RWPE1 (cell line): ENCODE results near the gene REEP6.
A peak's percentile ranks its signal among the peaks of the same experiment; 100 is the strongest.

Source experiments
- CTCF ChIA-PET: fragments of 350-600 bp; sonication (Branson Sonifier 250); formaldehyde crosslinking; extraction: SDS; loops from one replicate; lab custom pipeline; 2021; lab: Yijun Ruan, JAX
- POLR2A ChIA-PET: fragments of 400-600 bp; formaldehyde crosslinking; extraction: SDS; loops from one replicate; lab custom pipeline; 2020; ENCODE audit warnings: antibody characterized with exemption; ENCODE audit not compliant: low non-redundant PET; lab: Yijun Ruan, JAX
- DNase-seq: peaks from one replicate; pipeline ENCODE4 v3.0.0; 2012; ENCODE audit warnings: low spot score
- H3K27ac ChIP-seq: fragments of 450-650 bp; 2 replicates; pipeline ENCODE4 v1.5.1; 2017
- CTCF ChIP-seq: fragments of 450-650 bp; conservative IDR thresholded peaks from 2 replicates; pipeline ENCODE4 v1.5.1; 2017; ENCODE audit warnings: low read depth, mild to moderate bottlenecking

Gene REEP6

DNA sequence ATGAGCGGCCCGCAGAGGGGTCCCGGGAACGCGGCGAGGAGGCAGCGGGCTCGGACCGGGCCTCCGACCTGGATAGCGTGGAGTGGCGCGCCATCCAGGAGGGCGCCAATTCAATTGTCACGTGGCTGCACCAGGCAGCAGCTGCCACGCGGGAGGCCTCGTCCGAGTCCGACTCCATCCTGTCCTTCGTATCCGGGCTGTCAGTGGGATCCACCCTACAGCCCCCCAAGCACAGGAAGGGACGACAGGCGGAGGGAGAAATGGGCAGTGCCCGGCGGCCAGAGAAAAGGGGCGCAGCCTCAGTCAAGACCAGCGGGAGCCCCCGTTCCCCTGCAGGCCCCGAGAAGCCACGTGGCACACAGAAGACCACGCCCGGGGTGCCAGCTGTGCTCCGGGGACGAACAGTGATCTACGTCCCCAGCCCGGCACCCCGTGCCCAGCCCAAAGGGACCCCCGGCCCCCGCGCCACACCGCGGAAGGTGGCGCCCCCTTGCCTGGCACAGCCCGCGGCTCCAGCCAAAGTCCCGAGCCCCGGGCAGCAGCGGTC lies 22.6 kb upstream of the REEP6 start:
- ChIA-PET POLR2A (no interaction called here), CTCF (interaction anchor here (0.6 to 2.3 kb wide), 5 partner anchors 10 to 136 kb away, joined by 3 to 11 read pairs (median 6); no protein-coding TSS in a partner anchor)
- H3K27ac ChIP-seq: peak overlapping the region; percentile 85
- DNase-seq: no peak
- no peak for TF ChIP-seq CTCF

DNA sequence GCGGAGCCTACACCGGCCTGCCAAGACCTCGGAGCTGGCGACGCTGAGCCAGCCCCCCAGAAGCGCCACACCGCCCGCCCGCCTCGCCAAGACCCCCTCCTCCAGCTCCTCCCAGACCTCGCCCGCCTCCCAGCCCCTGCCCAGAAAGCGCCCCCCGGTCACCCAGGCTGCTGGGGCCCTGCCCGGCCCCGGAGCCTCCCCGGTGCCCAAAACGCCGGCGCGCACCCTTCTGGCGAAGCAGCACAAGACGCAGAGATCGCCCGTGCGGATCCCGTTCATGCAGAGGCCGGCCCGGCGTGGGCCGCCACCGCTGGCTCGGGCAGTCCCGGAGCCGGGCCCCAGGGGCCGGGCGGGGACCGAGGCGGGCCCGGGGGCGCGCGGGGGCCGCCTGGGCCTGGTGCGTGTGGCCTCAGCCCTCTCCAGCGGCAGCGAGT lies 22.1 kb upstream of the REEP6 start:
- DNase-seq: no peak
- H3K27ac ChIP-seq: peak overlapping the region; percentile 85
- ChIA-PET POLR2A (no interaction called here), CTCF (interaction anchor here (0.6 to 1.1 kb wide), 4 partner anchors 9 to 135 kb away, joined by 3 to 6 read pairs (median 4); no protein-coding TSS in a partner anchor)
- peak; percentile 33 for TF ChIP-seq CTCF

DNA sequence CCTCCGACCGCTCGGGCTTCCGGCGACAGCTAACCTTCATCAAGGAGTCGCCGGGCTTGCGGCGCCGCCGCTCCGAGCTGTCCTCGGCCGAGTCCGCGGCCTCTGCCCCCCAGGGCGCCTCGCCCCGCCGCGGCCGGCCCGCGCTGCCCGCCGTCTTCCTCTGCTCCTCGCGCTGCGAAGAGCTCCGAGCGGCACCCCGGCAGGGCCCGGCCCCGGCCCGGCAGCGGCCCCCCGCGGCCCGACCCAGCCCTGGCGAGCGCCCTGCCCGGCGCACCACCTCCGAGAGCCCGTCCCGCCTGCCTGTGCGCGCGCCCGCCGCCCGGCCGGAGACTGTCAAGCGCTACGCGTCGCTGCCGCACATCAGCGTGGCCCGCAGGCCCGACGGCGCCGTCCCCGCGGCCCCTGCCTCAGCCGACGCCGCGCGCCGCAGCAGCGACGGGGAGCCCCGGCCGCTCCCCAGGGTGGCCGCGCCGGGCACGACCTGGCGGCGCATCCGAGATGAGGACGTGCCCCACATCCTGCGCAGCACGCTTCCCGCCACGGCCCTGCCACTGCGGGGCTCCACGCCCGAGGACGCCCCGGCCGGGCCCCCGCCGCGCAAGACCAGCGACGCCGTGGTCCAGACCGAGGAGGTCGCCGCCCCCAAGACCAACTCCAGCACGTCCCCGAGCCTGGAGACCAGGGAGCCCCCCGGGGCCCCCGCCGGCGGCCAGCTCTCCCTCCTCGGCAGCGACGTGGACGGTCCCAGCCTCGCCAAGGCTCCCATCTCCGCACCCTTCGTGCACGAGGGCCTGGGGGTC lies 21.5 kb upstream of the REEP6 start:
- H3K27ac ChIP-seq: peak overlapping the region; percentile 85
- no peak; the same call in 1 of the 2 replicates for TF ChIP-seq CTCF
- CTCF ChIA-PET: interaction anchor here (0.6 to 1.1 kb wide), 3 partner anchors 9 to 119 kb away, joined by 4 to 6 read pairs (median 5); no protein-coding TSS in a partner anchor
- no peak for DNase-seq
- POLR2A ChIA-PET: no interaction called here

- no peak for TF ChIP-seq CTCF
- DNase-seq: no peak
- H3K27ac ChIP-seq: peak overlapping the region; percentile 85
- CTCF ChIA-PET: no interaction called here
- POLR2A ChIA-PET: no interaction called here
Observed at GRCh38 chr19:1470055-1470304, 21.0 kb upstream of the REEP6 start.

DNA sequence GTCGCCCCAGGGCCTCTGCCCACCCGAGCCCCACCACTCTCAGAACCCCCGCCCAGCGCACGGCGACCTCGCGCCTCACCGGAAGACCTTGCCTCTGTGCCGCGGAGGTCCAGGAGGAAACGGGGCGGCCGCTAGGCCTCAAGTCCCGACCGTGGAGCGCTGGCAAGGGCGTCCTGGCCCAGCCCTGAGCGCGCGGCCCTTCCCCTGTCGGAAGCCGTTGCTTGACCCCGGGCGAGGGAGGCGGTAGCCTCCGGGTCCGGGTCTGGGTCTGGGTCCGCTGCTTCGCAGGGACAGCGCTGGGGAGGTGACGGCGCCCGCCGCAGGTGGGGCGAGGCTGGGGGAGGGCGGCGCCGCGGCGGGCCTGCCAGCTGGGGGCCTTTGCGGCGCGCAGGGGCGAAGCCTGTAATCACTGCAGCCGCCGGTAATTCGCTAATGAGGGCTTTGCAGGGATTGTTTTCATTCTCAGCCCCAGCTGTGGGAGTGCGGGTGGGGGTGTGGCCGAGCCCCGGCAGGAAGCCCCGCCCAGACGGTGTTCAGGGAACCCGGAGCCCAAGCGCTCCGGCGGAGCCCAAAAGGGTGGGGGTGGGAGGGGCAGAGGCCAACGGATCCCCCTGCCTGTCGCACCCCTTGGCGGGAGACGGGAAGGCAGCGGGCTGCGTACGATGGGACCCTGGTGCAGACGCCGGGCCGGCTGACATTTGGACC lies 20.5 kb upstream of the REEP6 start:
- CTCF ChIA-PET: interaction anchor here (0.5 kb wide), 1 partner anchor 52 kb away, joined by 4 read pairs; no protein-coding TSS in a partner anchor
- POLR2A ChIA-PET: interaction anchor here (0.7 kb wide), 1 partner anchor 120 kb away, joined by 5 read pairs; no protein-coding TSS in a partner anchor
- peak overlapping the region; percentile 85 for H3K27ac ChIP-seq
- DNase-seq: peak; percentile 59
- TF ChIP-seq CTCF: no peak

- ChIA-PET POLR2A (interaction anchor here (0.7 kb wide), 1 partner anchor 120 kb away, joined by 5 read pairs; no protein-coding TSS in a partner anchor), CTCF (interaction anchor here (0.5 kb wide), 2 partner anchors 52 to 167 kb away, joined by 4 read pairs; no protein-coding TSS in a partner anchor)
- no peak for DNase-seq
- no peak for TF ChIP-seq CTCF
- H3K27ac ChIP-seq: peak overlapping the region; percentile 85
Observed at GRCh38 chr19:1471010-1471514, 19.9 kb upstream of the REEP6 start.
